ENCODE data around the gene TIE1.

- no peak for TF ChIP-seq CTCF (IDR thresholded peaks at IDR 0.05; ENCODE audit: low read depth, low read length)
- no peak for TF ChIP-seq EZH2phosphoT487 (IDR thresholded peaks at IDR 0.05; ENCODE audit: low read depth)
Observed at GRCh38 chr1:43304771-43305300, 4.1 kb downstream of the TIE1 start.

Measured in OCI-LY3 (cell line).